HUES64 (cell line): ENCODE measurements around the gene NCK1.

Experiments
- H3K27ac ChIP-seq: 2 replicates; pipeline ENCODE4 v1.7.0; 2013; ENCODE audit warnings: low read depth, low read length, inconsistent platforms
- H3K27me3 ChIP-seq: 2 replicates; pipeline ENCODE4 v1.6.1; 2013; ENCODE audit warnings: mild to moderate bottlenecking, low read length; ENCODE audit not compliant: insufficient read depth
- H3K36me3 ChIP-seq: 2 replicates; pipeline ENCODE4 v1.6.1; 2013; ENCODE audit warnings: mild to moderate bottlenecking, low read length; ENCODE audit not compliant: insufficient read depth
- H3K4me1 ChIP-seq: 2 replicates; pipeline ENCODE4 v1.6.1; 2013; ENCODE audit warnings: mild to moderate bottlenecking, low read length, moderate library complexity; ENCODE audit not compliant: insufficient read depth
- H3K4me3 ChIP-seq: 2 replicates; pipeline ENCODE4 v1.5.1; 2013; ENCODE audit warnings: mild to moderate bottlenecking, low read length, moderate library complexity
- H3K9ac ChIP-seq: 2 replicates; pipeline ENCODE4 v1.6.1; 2013; ENCODE audit warnings: mild to moderate bottlenecking, low read depth, low read length
- H3K9me3 ChIP-seq: 2 replicates; pipeline ENCODE4 v1.6.1; 2013; ENCODE audit warnings: low read depth, low read length; ENCODE audit not compliant: insufficient read depth
- WGBS: fragments of 150-250, 120-280 bp; methylation state at CpG from one replicate; pipeline ENCODE4 v1.1.7; 2013; ENCODE audit warnings: missing lambda C conversion rate; 5-methylcytosine and 5-hydroxymethylcytosine counted together

The NCK1 gene

GRCh38 chr3:136910697-136911096, 48.7 kb downstream of the NCK1 start:
- Histone ChIP-seq H3K4me1 (peaks cover 38% of the 10 kb centered on the region), H3K27ac (no peak overlapping the region), H3K9me3 (no peaks in the 10 kb centered on the region), H3K9ac (no peak overlapping the region), H3K27me3 (no peaks in the 10 kb centered on the region), H3K4me3 (no peak overlapping the region), H3K36me3 (no peaks in the 10 kb centered on the region)
- WGBS = 100% methylated on average over 1 of the region's 2 CpGs

GRCh38 chr3:136913168-136913567, 51.2 kb downstream of the NCK1 start:
- H3K36me3 ChIP-seq = no peaks in the 10 kb centered on the region
- H3K4me3 ChIP-seq = no peak overlapping the region
- no peak overlapping the region for H3K9ac ChIP-seq
- H3K4me1 ChIP-seq = peaks cover 31% of the 10 kb centered on the region
- H3K9me3 ChIP-seq = no peaks in the 10 kb centered on the region
- H3K27ac ChIP-seq = no peak overlapping the region
- H3K27me3 ChIP-seq = no peaks in the 10 kb centered on the region
- 95% methylated on average over 1 of the region's 1 CpG for WGBS

DNA sequence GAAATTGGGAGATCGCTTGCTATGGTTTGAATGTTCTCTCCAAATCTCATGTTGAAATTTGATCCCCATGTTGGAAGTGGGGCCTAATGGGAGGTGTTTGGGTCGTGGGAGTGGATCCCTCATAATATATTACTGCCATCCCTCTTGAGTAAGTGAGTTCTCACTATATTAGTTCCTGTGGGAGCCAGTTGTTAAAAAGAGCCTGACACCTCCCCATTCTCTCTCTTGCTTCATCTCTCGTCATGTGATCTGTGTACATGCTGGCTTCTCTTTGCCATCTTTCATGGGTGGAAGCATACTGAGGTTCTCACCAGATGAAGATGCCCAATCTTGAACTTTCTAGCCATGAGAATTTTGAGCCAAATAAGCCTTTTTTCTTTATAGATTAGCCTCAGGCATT, 52.7 kb downstream of the NCK1 start:
- Histone ChIP-seq H3K4me1 (peaks cover 28% of the 10 kb centered on the region), H3K27ac (no peak overlapping the region), H3K27me3 (no peaks in the 10 kb centered on the region), H3K4me3 (no peak overlapping the region), H3K9ac (no peak overlapping the region), H3K9me3 (no peaks in the 10 kb centered on the region), H3K36me3 (no peaks in the 10 kb centered on the region)
- WGBS = 92% methylated on average over 2 of the region's 3 CpGs

DNA sequence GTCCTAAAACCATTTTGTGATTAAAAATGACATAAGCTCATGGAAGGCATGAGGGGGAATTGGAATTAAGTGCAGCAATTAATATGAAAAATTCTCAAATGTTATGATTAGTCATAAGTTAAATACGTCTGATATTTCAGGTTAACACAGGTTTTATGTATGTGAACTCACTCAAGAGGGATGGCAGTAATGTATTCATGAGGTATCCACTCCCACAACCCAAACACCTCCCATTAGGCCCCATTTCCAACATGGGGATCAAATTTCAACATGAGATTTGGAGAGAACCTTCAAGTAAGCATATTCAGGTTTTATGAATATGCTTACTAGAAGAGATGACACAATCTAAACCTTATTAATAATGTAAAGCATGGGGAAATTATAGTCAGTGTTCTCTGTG, 54.2 kb downstream of the NCK1 start:
- Histone ChIP-seq H3K4me1 (peaks cover 19% of the 10 kb centered on the region), H3K4me3 (no peak overlapping the region), H3K36me3 (no peaks in the 10 kb centered on the region), H3K27me3 (no peaks in the 10 kb centered on the region), H3K27ac (no peak overlapping the region), H3K9me3 (no peaks in the 10 kb centered on the region), H3K9ac (no peak overlapping the region)
- WGBS = 83% methylated on average over 1 of the region's 1 CpG

DNA sequence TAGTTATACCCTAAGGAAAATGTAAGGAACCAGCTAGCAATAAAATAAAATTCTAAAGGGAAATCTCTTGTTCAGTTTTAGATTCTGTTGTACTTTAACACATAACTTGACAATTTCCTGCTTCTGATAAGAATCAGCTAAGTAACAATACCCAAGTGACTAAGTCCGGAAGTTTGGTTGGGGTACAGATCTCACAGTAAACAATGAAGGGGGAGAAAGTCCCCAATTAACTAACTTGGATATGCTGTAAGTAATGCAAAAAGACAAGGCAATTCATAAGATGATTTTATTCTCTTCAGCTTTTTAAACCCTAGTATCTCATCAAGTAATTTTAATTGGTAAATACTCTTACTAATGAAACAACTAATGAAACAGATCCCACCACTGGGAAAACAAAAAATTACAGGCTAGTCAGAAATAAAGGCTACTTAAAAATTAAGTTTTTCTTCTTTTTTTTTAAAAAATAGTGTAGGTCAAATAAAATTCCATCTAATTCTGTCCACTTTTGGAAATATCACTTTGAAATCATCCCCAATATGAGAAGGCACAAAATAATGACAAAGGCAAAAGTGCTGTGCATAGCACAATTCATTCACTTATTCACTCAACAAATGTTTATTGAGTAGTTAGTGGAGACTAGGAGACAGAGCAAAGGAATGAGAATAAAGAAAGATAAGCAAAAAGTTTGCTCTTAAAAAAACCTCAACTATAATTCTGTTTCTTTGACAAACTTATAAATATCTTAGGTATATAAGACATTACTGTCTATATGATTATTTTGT, 58.0 kb downstream of the NCK1 start:
- Histone ChIP-seq H3K4me3 (no peak overlapping the region), H3K9ac (no peak overlapping the region), H3K27me3 (no peaks in the 10 kb centered on the region), H3K27ac (no peak overlapping the region), H3K9me3 (no peaks in the 10 kb centered on the region), H3K4me1 (peaks cover 8% of the 10 kb centered on the region; the same call in 1 of the 2 replicates), H3K36me3 (no peaks in the 10 kb centered on the region)
- 100% methylated on average over 1 of the region's 1 CpG for WGBS

DNA sequence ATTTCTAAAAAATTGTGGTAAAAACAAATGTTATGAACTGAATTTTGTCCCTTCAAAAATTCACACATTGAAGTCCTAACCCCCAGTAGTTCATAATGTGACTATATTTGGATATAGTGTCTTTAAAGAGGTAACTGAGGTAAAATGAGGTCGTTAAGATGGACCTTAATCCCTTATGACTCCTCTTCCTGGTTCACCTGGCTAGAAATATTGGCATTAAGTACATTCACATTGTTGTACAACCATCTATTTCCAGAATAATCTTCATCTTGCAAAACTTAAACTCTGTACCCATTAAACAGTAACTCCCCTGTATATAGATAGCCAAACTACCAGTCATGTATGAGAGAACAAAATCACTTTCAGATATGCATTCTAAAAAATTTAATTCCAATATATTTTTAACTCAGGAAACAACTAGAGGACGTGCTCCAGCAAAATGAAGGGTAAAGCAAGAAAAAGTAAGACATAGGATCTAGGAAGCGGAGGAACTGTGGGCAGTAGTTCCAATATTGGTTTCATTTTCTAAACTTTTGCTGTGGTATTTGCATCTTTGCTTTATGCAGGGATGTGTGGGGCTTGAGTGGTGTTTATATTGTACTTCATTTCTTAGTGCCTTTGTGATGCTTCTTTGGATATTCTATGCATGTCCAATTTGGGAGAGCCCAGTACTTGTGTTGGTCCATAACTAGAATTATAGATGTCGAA, 59.0 kb downstream of the NCK1 start:
- 0 out of 2 replicates have a peak, but pooled peaks cover 5% of the 10 kb centered on the region for H3K4me1 ChIP-seq
- WGBS = 95% methylated on average over 4 of the region's 4 CpGs
- no peaks in the 10 kb centered on the region for H3K36me3 ChIP-seq

DNA sequence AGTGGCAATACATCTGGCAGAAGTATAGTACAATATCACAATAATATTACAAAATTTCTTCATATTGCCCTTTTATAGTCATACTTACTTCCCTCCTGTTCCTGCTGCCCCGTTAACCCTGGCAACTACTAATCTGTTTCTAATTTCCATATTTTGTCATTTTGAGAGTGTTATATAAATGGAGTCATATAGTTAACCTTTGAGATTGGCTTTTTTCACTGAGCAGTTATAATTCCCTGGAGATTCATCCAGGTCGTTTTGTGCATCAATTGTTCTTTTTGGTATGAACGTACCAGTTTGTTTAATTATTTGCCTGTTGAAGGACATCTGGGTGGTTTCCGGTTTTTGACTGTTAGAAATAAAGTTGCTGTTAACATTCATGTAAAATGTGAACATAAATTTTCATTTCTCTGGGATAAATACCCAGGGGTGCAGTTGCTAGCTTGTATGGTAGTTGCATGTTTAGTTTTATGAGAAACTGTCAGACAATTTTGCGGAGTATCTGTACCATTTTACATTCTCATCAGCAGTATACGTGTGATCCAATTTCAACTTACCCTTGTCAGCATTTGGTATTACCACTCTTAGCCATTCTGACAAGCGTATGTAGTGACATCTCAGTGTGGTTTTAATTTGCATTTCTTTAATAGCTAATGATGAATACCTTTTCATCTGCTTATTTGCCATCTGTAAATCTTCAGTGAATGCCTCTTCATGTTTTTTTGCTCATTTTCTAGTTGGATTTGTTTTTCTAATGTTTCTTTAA, 63.6 kb downstream of the NCK1 start:
- H3K27ac ChIP-seq = no peak overlapping the region
- no peaks in the 10 kb centered on the region for H3K9me3 ChIP-seq
- 93% methylated on average over 7 of the region's 7 CpGs for WGBS
- no peaks in the 10 kb centered on the region for H3K27me3 ChIP-seq
- H3K4me1 ChIP-seq = no peaks in the 10 kb centered on the region
- H3K36me3 ChIP-seq = peaks cover 9% of the 10 kb centered on the region
- H3K9ac ChIP-seq = no peak overlapping the region
- no peak overlapping the region for H3K4me3 ChIP-seq

More for the DNA sequence above, 59.0 kb downstream of the NCK1 start:
- Histone ChIP-seq H3K4me3 (no peak overlapping the region), H3K9me3 (no peaks in the 10 kb centered on the region), H3K27me3 (no peaks in the 10 kb centered on the region), H3K9ac (no peak overlapping the region), H3K27ac (no peak overlapping the region)

DNA sequence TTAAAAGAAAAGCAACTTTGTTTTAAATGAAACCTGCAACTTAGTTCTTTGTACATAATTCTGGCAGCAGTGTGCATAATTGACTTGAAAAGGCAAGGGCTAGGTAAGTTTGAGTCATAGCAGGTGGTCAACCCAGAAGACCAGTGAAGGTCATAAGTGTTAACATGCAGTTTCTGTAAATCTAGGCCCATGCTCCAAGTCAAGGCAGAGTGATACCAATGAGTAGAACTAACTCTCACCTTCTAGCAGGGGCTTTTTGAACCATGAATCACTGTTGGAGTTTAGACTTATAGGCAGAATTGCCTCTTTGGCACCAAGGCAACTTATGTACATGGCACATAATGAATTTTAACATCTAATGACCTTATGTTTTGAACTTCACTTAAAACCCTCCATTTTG, 66.2 kb downstream of the NCK1 start:
- Histone ChIP-seq H3K4me3 (no peak overlapping the region), H3K27ac (no peak overlapping the region), H3K9ac (no peak overlapping the region), H3K36me3 (peaks cover 9% of the 10 kb centered on the region), H3K4me1 (no peaks in the 10 kb centered on the region), H3K9me3 (no peaks in the 10 kb centered on the region), H3K27me3 (no peaks in the 10 kb centered on the region)

- H3K27me3 ChIP-seq = no peaks in the 10 kb centered on the region
- WGBS = 95% methylated on average over 4 of the region's 4 CpGs
- no peak overlapping the region for H3K27ac ChIP-seq
- H3K9me3 ChIP-seq = no peaks in the 10 kb centered on the region
- H3K9ac ChIP-seq = no peak overlapping the region
- peaks cover 9% of the 10 kb centered on the region for H3K36me3 ChIP-seq
- no peak overlapping the region for H3K4me3 ChIP-seq
- H3K4me1 ChIP-seq = no peaks in the 10 kb centered on the region
These were observed 68.1 kb downstream of the NCK1 start for GRCh38 chr3:136929977-136930670.

DNA sequence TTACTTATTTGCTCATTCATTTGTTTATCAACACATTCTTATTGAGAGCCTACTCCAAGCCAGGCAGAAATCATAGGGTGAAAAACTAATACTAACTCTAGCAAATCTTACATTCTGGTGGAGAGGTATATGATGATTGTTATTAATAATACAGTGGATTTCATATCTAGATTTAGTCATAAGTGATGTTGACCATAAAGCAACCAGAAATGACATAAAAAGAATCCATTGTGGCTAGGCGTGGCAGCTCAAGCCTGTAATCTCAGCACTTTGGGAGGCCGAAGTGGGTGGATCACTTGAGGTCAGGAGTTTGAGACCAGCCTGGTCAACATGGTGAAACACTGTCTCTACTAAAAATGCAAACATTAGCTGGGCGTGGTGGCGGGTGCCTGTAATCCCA, 69.6 kb downstream of the NCK1 start:
- peaks cover 13% of the 10 kb centered on the region for H3K36me3 ChIP-seq
- H3K9ac ChIP-seq = no peak overlapping the region
- peaks cover 4% of the 10 kb centered on the region; the same call in 1 of the 2 replicates for H3K9me3 ChIP-seq
- H3K4me1 ChIP-seq = no peaks in the 10 kb centered on the region
- no peak overlapping the region for H3K4me3 ChIP-seq
- H3K27me3 ChIP-seq = no peaks in the 10 kb centered on the region
- WGBS = 93% methylated on average over 4 of the region's 4 CpGs
- H3K27ac ChIP-seq = no peak overlapping the region
